GM19043 (cell line): ENCODE results near the gene PDXP.
"Not testable (repeated sequence)": the region's sequence is repeated elsewhere in the genome, so short reads cannot be mapped to it uniquely, and the experiment has no call there.

Experiments
- ATAC-seq: cut with Tn5 transposase; IDR thresholded peaks from one replicate; pipeline ENCODE4 v1.9.1; 2021; ENCODE audit warnings: low read depth; ENCODE audit not compliant: unreplicated experiment

Gene PDXP

DNA sequence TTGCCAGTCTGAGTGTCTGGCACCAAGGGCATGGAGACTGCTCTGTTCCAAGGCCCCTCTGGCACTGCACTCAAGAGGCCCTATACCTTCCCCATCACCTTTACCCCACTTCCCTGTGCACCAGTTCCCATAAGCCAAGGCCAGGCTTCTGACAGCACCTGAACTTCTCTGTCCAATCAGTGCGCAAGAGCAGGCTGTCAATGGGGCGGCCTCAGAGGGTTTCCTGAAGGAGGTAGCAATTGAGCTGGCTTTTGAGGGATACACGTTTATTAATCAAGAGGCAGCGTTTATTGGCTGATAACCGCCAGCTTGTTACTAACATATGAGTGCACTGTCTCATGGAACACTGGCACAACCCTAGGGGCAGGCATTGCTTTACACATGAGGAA, 17.0 kb upstream of the PDXP start:
- ATAC-seq, result no peak

DNA sequence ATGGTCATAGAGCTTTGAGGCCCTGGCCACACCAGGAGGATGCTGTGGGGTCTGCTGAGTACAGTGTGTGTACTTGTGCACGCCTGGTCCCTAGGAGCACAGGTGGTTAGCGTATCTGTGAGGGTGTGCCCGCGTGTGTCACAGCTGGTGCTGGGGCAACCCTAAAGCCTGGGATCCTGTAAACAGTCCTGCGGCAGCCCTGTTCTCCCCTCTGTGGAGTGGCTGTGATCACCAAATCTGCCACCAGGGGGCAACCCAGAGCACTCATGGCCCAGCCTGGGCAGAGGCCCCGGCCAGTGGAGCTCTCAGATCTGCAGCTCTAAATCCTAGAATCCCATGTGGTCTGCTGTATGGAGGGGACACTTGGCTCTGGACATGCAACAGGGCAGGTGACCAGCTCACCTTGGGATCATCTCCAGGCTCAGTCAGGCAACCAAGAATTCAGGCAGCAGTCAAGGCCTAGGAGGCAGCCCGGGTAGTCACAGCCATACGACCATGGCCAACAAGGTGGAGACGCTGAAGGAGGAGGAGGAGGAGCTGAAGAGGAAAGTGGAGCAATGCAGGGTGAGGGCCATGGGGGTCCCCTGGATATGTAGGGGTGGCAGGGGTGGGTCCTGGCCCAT, 15.2 kb upstream of the PDXP start:
- ATAC-seq, result no peak

DNA sequence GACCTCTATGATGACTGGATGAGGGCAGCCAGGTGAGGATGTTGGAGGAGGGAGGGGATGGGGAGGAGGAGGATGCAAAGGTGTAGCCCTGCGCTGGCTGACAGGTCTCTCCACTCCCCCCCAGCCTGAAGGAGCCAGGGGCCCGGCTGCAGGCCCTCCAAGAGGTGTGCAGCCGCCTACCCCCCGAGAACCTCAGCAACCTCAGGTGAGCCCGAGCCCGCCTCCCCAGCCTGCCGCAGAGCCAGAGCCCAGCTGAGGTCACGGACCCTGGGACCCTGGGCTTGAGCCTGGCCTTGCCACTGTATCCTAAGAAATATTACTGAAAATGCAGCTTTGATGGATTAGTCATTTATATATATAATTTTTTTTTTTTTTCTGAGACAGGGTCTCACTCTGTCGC, 11.2 kb upstream of the PDXP start:
- no peak for ATAC-seq

DNA sequence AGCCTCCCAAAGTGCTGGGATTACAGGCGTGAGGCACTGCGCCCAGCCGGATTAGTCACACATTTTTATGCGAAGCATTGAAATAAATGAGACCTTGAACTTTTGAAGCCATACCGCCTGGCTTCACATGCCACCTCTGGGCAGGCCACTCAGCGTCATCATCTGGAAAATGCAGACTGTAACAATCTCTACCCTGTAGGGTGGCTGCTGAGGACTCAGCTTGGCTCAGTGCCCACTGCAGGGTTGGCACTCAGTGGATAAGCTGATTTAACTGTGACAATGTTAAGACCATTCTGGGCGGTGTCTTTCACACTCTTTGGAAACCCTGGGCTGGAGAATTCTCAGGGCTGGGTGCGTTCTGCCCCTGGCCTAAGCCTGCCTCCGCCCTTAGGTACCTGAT, 10.6 kb upstream of the PDXP start:
- no peak for ATAC-seq

DNA sequence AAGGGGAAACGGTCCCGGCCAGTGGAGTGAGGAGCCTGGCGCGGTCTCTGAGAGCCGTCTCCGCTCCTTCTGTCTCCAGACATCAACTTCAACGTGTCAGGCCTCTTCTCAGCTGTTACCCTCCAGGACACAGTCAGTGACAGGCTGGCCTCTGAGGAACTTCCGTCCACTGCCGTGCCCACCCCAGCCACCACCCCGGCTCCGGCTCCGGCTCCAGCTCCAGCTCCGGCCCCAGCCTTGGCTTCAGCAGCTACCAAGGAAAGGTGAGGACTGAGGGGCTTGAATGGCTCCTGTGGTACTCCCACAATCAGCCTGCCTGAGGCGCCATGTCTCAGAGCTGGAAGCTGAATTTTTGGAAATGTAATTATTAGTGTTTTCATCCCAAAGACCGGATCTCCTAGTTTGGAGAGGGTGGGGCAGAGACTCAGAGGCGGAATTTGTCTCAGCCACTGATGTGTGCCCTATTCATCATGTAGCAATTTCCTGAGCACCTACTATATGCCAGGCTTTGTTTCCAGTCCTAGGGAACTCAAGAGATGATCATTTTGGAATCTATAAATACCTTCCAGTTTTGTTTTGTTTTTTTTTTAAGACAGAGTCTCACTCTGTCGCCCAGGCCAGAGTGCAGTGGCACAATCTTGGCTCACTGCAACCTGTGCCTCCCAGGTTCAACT, 7.9 kb upstream of the PDXP start:
- ATAC-seq, result no peak

DNA sequence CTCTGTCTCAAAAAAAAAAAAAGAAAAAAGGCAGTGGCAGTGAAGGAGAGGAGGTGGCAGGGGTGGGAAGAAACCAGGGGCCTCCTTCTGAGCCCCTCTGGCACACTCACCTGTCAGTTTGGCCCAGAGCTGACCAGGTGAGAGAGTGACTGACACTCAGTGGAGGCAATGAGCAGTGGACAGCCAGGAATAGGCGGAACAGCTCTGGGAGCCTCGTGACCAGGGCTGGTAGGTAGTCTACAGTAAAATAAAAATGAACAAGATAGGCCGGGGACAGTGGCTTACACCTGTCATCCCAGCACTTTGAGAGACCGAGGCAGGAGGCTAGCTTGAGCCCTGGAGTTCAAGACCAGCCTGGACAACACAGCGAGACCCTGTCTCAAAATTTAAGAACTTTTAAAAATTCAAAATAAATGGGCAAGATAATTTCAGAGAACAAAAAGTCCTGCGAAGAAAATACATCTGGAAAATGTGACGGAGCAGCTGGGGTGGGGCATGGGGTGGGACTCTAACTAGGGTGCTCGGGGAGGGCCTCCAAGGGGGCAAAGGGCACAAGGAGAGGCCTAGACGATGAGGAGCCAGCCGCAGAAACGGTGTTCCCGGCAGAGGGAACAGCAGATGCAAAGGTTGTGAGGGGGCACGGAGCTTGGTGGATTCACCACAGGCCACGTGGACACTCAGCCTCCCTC, 3.8 kb upstream of the PDXP start:
- ATAC-seq, result no peak

DNA sequence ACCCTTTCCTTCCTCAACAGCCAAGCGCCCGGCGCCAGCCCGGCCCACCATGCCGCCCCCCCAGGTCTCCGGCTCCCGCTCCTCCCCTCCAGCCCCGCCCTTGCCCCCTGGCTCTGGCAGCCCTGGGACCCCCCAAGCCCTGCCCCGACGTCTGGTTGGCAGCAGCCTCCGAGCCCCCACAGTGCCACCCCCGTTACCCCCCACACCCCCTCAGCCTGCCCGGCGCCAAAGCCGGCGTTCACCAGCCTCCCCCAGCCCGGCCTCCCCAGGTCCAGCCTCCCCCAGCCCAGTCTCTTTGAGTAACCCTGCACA, 3.3 kb upstream of the PDXP start:
- no peak for ATAC-seq

DNA sequence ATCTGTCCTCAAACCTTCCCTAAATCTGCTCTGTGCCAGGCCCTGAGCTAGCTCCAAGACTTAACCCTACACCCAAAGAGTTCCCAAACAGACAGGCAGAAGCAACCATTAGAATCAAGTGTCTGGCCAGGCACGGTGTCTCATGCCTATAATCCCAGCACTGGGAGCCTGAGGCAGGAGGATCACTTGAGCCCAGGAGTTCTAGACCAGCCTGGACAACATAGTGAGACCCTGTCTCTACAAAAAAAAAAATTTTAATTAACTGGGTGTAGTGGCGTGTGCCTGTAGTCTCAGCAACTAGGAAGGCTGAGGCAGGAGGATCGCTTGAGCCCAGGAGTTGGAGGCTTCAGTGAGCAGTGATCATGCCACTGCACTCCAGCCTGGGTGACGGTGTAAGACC, 1.9 kb upstream of the PDXP start:
- ATAC-seq, result not testable (repeated sequence)

DNA sequence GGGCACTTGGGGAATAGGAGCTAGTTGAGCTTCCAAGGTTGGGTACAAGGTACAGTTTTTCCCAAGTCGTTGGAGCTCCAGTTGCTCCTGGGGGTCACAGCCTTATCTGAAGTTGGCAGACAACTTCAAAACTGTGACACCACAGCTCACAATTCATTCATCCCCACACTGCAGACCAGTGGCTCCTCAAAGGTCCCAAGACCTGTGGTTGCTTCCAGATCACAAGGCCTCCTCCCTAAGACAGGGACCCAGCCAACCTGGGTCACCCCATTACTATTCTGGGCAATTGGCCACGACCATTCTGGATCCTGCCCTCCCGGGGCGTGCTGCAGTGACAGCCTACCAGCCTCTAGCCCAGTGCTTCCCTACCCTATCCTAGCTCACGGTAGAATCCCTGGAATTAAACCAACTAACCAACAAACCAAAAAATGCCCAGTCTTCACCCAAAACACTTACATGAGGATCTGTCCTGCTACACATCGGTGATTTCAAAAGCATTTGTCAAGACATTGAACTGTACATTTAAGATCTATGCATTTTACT, 862 bp upstream of the PDXP start:
- ATAC-seq, result no peak

DNA sequence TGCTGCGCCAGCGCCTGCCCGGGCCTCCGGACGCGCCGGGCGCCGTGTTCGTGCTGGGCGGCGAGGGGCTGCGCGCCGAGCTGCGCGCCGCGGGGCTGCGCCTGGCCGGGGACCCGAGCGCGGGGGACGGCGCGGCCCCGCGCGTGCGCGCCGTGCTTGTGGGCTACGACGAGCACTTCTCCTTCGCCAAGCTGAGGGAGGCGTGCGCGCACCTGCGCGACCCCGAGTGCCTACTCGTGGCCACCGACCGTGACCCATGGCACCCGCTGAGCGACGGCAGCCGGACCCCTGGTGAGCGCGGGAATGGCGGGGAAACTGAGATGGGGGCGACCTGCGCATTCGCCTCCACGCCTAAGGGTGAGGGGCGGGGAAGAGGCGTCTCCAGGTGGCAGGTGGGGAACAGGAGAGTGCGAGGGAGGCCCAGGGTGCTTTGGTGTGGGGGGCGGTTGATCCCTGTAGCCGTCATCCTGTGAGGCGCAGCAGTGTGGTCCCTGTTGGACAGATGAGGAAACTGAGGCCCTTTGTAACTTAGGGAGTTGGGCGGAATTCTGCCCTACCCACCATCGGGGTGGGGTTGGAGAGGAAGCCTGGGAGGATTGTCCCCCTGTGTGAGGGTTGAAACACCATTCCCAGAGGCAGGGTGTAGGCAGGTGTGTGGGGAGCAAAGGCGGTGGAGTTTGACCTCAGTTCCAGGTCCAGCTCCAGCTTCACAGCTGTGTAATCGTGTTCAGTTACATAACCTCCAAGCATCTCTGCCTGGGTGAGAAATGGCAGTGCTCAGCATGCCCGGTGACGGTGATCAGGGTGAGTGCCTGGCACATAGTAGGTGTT, 758 bp downstream of the PDXP start:
- no peak for ATAC-seq

DNA sequence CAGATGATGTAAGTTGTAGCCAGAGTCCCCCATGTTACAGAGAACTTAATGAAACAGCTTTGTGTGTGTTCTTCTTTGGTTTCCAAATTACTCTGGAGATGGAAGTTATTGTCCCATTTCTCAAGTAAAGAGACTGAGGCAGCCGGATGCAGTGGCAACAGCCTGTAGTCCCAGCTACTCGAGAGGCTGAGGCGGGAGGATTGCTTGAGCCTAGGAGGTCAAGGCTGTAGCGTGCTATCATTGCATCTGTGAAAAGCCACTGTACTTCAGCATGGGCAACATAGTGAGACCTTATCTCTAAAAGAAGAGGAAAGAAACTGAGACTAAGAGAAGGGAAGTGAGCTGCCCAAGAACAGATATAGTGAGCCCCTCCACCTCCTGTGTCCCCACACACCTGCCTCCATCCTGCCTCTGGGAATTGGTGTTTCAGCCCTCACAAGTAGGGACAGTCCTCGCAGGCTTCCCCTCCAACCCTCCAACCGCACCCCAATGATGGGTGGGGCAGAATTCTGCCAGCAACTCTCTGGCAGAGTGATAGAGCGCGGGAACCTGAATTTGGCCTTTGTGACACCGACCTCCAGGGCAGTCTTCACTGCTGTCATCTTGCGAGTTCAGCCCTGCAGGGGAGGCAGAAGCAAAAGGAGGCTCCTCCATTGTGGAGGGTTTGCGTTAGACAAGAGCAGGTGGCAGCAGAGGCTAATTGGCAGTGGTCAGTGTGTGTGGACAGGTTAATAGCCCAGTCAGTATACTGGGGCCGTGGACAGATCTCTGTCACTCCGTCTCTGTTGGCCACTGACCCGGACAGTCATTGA, 1.6 kb downstream of the PDXP start:
- ATAC-seq, result no peak

DNA sequence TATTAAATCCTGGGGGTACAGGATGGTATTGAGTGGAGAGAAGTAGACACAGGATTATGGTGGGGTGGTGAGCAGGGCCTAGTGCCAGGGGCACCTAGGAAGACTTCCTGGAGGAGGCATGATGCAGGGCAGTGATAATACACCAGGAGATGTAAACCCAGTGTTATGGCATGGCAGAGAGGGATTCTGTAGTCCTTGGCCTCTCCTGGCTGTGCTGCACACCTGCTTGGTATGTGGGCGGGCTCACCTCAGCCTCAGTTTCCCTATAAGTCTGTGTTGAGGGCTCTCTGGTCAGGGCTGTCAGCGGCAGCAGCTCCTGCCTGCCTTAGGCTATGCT, 2.2 kb downstream of the PDXP start:
- ATAC-seq, result no peak

DNA sequence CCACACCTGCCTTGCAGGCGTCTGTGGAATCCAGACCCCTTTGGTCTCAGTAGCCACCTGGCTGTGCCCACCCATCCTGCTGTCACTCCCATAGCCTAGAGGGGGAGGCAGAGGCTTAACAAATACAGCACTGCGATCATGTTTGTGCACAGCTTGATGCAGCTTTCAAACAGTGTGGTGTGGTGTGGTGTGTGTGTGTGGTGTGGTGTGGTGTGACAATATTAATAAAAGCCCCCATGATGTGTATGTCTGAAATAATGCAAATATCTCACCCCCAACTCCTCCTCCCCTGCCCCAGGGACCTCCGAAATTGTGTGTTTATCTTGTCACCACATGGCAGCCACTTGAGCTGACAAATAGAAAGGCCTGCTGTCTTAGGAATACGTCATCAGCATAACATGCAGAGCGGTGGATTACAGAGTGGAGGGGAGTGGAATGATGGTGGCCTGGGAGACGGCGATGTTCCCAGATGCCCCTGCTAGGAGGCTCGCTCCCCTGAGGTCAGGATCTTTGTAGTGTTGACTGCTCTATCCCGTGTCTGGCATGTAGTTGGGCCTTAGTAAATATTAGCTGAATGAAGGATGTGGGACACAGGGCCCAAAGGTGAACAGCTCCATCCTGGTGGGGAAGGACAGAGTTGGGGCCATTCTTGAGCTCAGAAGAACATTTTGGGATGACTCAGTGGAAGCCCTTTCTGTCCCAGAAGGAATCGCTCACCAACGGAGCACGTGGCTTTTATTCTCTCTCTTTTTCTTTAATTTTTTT, 2.8 kb downstream of the PDXP start:
- ATAC-seq, result no peak

DNA sequence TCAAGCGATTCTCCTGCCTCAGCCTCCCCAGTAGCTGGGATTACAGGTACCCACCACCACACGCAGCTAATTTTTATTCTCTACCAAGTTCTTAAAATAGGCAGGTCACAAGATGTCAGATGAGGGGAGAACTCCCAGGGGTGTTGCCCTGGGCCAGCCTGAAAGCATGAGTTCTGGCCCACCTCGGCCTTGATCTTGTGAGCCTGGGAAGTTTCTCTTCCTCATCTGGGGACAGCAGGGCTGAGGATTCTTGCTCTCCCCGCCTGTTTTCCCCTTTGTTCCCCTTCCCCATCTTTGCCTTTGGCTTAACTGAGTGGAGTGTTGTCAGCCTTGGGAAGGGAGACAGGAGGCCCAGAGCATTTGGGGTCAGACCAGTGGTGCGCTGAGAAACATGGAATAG, 3.5 kb downstream of the PDXP start:
- no peak for ATAC-seq

DNA sequence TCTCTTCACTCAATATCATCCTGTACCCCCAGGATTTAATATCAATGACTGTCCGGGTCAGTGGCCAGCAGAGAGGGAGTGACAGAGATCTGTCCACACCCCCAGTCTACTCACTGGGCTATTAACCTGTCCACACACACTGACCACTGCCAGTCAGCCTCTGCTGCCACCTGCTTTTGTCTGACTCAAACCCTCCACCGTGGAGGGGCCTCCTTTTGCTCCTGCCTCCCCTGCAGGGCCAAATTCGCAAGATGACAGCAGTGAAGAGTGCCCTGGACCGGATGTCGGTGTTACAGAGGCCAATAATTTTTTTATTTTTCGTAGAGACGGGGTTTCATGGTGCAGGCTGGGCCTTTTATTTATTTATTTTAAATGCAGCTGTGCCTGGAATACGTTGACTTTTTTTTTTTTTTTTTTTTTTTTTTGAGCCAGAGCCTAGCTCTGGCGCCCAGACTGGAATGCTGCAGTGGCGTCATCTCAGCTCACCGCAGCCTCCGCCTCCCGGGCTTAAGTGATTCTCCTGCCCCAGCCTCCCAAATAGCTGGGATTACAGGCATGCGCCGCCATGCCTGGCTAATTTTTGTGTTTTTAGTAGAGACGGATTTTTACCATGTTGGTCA, 5.1 kb downstream of the PDXP start:
- ATAC-seq, result no peak

DNA sequence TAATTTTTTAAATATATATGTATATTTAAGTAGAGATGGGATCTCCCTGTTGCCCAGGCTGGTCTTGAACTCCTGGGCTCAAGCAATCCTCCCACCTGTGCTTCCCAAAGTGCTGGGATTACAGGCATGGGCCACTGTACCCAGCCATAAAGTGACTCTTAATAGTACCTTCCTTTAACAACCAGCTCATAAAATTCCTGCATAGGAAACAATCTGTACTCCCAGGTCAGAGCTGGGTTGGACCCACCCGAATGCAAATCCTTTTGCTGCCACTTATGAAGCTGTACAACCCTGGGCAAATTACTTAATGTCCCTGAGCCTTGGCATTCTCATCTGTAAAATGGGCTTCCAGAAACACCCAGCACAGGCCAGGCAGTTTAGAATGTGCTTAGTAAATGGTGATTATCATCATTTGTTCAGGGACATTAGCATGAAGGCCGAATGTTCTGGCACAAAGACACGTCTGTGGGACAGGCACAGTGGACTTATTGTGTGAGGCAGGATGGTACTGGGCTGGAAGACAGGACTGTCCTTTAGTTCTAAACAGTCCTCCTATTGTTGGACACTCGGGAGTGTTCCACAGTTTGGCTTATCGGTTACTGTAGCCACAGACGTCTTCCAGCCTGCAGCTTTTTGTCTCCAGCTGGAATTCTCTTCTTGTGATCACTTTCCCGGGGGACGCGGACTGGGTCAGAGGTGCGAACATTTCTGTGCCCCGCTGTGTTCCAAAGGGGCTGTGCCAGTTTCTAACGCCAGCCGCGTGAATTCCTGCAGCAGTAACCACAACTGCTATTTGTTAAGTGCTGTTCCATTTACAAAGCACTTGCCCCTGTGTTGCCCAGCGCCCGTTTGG, 6.0 kb downstream of the PDXP start:
- no peak for ATAC-seq

DNA sequence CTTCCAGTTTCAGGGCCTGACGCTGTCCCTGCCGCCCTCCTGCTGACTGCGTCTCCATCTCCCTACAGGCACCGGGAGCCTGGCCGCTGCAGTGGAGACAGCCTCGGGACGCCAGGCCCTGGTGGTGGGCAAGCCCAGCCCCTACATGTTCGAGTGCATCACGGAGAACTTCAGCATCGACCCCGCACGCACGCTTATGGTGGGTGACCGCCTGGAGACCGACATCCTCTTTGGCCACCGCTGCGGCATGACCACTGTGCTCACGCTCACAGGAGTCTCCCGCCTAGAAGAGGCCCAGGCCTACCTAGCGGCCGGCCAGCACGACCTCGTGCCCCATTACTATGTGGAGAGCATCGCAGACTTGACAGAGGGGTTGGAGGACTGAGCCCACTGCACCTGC, 7.0 kb downstream of the PDXP start:
- no peak for ATAC-seq

DNA sequence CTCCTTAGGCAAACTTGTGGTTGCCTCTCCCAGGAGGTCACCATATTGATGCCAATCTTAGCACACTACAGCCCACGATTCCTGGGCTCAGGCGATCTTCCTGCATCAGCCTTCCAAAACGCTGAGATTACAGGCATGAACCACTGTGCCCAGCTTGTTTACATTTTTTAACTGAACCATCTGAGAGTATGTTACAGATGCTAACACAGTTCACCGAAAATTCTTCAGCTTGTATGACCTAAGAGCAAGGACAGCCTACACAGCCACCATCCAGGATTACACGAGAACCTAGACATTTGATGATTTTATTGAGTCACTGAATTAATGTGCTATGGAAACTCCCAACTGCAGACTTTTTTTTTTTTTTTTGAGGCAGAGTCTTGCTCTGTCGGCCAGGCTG, 11.1 kb downstream of the PDXP start:
- ATAC-seq, result no peak
